Measurements from ENCODE around the gene TTC39A.

TTC39A gene

GRCh38 chr1:51344602-51345299 is 14.4 kb upstream of the TTC39A start:
- no peaks in the 10 kb centered on the region for H3K79me1 ChIP-seq (ENCODE audit: low read depth, low read length)
- peak overlapping the region; percentile 24 for H2BK120ac ChIP-seq (ENCODE audit: low read depth, low read length)
- H3K9ac ChIP-seq (ENCODE audit: low read depth, low read length, poor library complexity): no peak overlapping the region
- peaks cover 5 to 52% (median 27%) of the 10 kb centered on the region in 3 experiments for H3K27me3 ChIP-seq (ENCODE audit: control insufficient read depth in 3 of 3, insufficient read depth in 3 of 3, low read depth in 1 of 3, low read length in 3 of 3)
- H3K36me3 ChIP-seq (replicated peaks in 1 of 2; ENCODE audit: control insufficient read depth in 2 of 2, insufficient read depth in 2 of 2, low read length in 2 of 2): no peaks in the 10 kb centered on the region
- no peak overlapping the region for H3K4ac ChIP-seq (ENCODE audit: low read length)
- H2AFZ ChIP-seq (ENCODE audit: low read length): peak overlapping the region; percentile 68
- H3K23ac ChIP-seq (ENCODE audit: low read depth, low read length, poor library complexity): peak overlapping the region; percentile 70
- H3K18ac ChIP-seq (ENCODE audit: low read length): peak overlapping the region; percentile 67
- peak overlapping the region; percentile 58 for H3K4me2 ChIP-seq (ENCODE audit: insufficient read depth, low read length, poor library complexity, severe bottlenecking)
- no peak overlapping the region for H2BK5ac ChIP-seq (ENCODE audit: low read length)
- no peak overlapping the region for H3K14ac ChIP-seq (ENCODE audit: low read length)
- H2BK15ac ChIP-seq (ENCODE audit: low read length): peak overlapping the region; percentile 13
- H3K9me3 ChIP-seq (replicated peaks in 1 of 2; ENCODE audit: control insufficient read depth in 2 of 2, insufficient read depth in 1 of 2, low read depth in 1 of 2, low read length in 2 of 2): no peaks in the 10 kb centered on the region
- H3K4me1 ChIP-seq (ENCODE audit: control insufficient read depth in 2 of 2, insufficient read depth in 1 of 2, low read depth in 1 of 2, low read length in 2 of 2): no peaks in the 10 kb centered on the region
- DNase-seq (ENCODE audit: low spot score): no peak
- no peak overlapping the region for H3K27ac ChIP-seq (replicated peaks; ENCODE audit: low read length)
- peak overlapping the region in 1 of 2 donors; percentile 71 for H3K4me3 ChIP-seq (ENCODE audit: low read length in 2 of 2)
- no peak overlapping the region for H2AK5ac ChIP-seq (ENCODE audit: low read depth, low read length)
- no peak overlapping the region for H4K91ac ChIP-seq (ENCODE audit: low read depth, low read length, poor library complexity)
- H4K8ac ChIP-seq (ENCODE audit: low read depth, low read length): no peak overlapping the region
- H2BK12ac ChIP-seq (ENCODE audit: low read length): no peak overlapping the region
- WGBS, 2 donors (ENCODE audit: extremely low coverage in 2 of 2, insufficient read length in 2 of 2, insufficient replicate concordance in 1 of 2): no CpG with 5 or more reads among the region's 60 CpGs

GRCh38 chr1:51344276-51344601 is 13.9 kb upstream of the TTC39A start:
- peak overlapping the region; percentile 68 for H2AFZ ChIP-seq (ENCODE audit: low read length)
- peak overlapping the region; percentile 24 for H2BK120ac ChIP-seq (ENCODE audit: low read depth, low read length)
- no peaks in the 10 kb centered on the region for H3K36me3 ChIP-seq (replicated peaks in 1 of 2; ENCODE audit: control insufficient read depth in 2 of 2, insufficient read depth in 2 of 2, low read length in 2 of 2)
- peak overlapping the region; percentile 70 for H3K23ac ChIP-seq (ENCODE audit: low read depth, low read length, poor library complexity)
- peak overlapping the region; percentile 13 for H2BK15ac ChIP-seq (ENCODE audit: low read length)
- H3K27ac ChIP-seq (replicated peaks; ENCODE audit: low read length): no peak overlapping the region
- H3K4ac ChIP-seq (ENCODE audit: low read length): no peak overlapping the region
- no peak overlapping the region for H3K14ac ChIP-seq (ENCODE audit: low read length)
- no peak overlapping the region for H3K18ac ChIP-seq (ENCODE audit: low read length)
- peaks cover 5 to 54% (median 27%) of the 10 kb centered on the region in 3 experiments for H3K27me3 ChIP-seq (ENCODE audit: control insufficient read depth in 3 of 3, insufficient read depth in 3 of 3, low read depth in 1 of 3, low read length in 3 of 3)
- no peak overlapping the region for H3K4me3 ChIP-seq (ENCODE audit: low read length in 2 of 2)
- DNase-seq (ENCODE audit: low spot score): no peak
- no peak overlapping the region for H2AK5ac ChIP-seq (ENCODE audit: low read depth, low read length)
- no peak overlapping the region for H3K9ac ChIP-seq (ENCODE audit: low read depth, low read length, poor library complexity)
- no peak overlapping the region for H2BK12ac ChIP-seq (ENCODE audit: low read length)
- H3K79me1 ChIP-seq (ENCODE audit: low read depth, low read length): no peaks in the 10 kb centered on the region
- no peaks in the 10 kb centered on the region for H3K4me1 ChIP-seq (ENCODE audit: control insufficient read depth in 2 of 2, insufficient read depth in 1 of 2, low read depth in 1 of 2, low read length in 2 of 2)
- no peaks in the 10 kb centered on the region for H3K9me3 ChIP-seq (replicated peaks in 1 of 2; ENCODE audit: control insufficient read depth in 2 of 2, insufficient read depth in 1 of 2, low read depth in 1 of 2, low read length in 2 of 2)
- H4K91ac ChIP-seq (ENCODE audit: low read depth, low read length, poor library complexity): no peak overlapping the region
- H2BK5ac ChIP-seq (ENCODE audit: low read length): no peak overlapping the region
- no CpG with 5 or more reads among the region's 7 CpGs for WGBS, 2 donors (ENCODE audit: extremely low coverage in 2 of 2, insufficient read length in 2 of 2, insufficient replicate concordance in 1 of 2)
- no peak overlapping the region for H3K4me2 ChIP-seq (ENCODE audit: insufficient read depth, low read length, poor library complexity, severe bottlenecking)
- H4K8ac ChIP-seq (ENCODE audit: low read depth, low read length): no peak overlapping the region

GRCh38 chr1:51343624-51344023 is 13.3 kb upstream of the TTC39A start:
- H3K4me3 ChIP-seq (ENCODE audit: low read length in 2 of 2): no peak overlapping the region
- H2AFZ ChIP-seq (ENCODE audit: low read length): no peak overlapping the region
- no peak overlapping the region for H4K8ac ChIP-seq (ENCODE audit: low read depth, low read length)
- H4K91ac ChIP-seq (ENCODE audit: low read depth, low read length, poor library complexity): no peak overlapping the region
- no peaks in the 10 kb centered on the region for H3K9me3 ChIP-seq (replicated peaks in 1 of 2; ENCODE audit: control insufficient read depth in 2 of 2, insufficient read depth in 1 of 2, low read depth in 1 of 2, low read length in 2 of 2)
- no peak overlapping the region for H2BK15ac ChIP-seq (ENCODE audit: low read length)
- no peak overlapping the region for H3K14ac ChIP-seq (ENCODE audit: low read length)
- H3K4me2 ChIP-seq (ENCODE audit: insufficient read depth, low read length, poor library complexity, severe bottlenecking): no peak overlapping the region
- no CpG with 5 or more reads among the region's 3 CpGs for WGBS, 2 donors (ENCODE audit: extremely low coverage in 2 of 2, insufficient read length in 2 of 2, insufficient replicate concordance in 1 of 2)
- no peak overlapping the region for H3K23ac ChIP-seq (ENCODE audit: low read depth, low read length, poor library complexity)
- no peak overlapping the region for H3K27ac ChIP-seq (replicated peaks; ENCODE audit: low read length)
- no peak overlapping the region for H2BK12ac ChIP-seq (ENCODE audit: low read length)
- H3K18ac ChIP-seq (ENCODE audit: low read length): no peak overlapping the region
- H3K4ac ChIP-seq (ENCODE audit: low read length): no peak overlapping the region
- no peak overlapping the region for H2BK120ac ChIP-seq (ENCODE audit: low read depth, low read length)
- no peak for DNase-seq (ENCODE audit: low spot score)
- H3K9ac ChIP-seq (ENCODE audit: low read depth, low read length, poor library complexity): no peak overlapping the region
- H3K36me3 ChIP-seq (replicated peaks in 1 of 2; ENCODE audit: control insufficient read depth in 2 of 2, insufficient read depth in 2 of 2, low read length in 2 of 2): no peaks in the 10 kb centered on the region
- H3K79me1 ChIP-seq (ENCODE audit: low read depth, low read length): no peaks in the 10 kb centered on the region
- H3K27me3 ChIP-seq (ENCODE audit: control insufficient read depth in 3 of 3, insufficient read depth in 3 of 3, low read depth in 1 of 3, low read length in 3 of 3): peaks cover 5 to 58% (median 27%) of the 10 kb centered on the region in 3 experiments
- no peak overlapping the region for H2BK5ac ChIP-seq (ENCODE audit: low read length)
- no peaks in the 10 kb centered on the region for H3K4me1 ChIP-seq (ENCODE audit: control insufficient read depth in 2 of 2, insufficient read depth in 1 of 2, low read depth in 1 of 2, low read length in 2 of 2)
- H2AK5ac ChIP-seq (ENCODE audit: low read depth, low read length): no peak overlapping the region

GRCh38 chr1:51342591-51343206 is 12.3 kb upstream of the TTC39A start:
- DNase-seq (ENCODE audit: low spot score): no peak
- no CpG with 5 or more reads among the region's 9 CpGs for WGBS, 2 donors (ENCODE audit: extremely low coverage in 2 of 2, insufficient read length in 2 of 2, insufficient replicate concordance in 1 of 2)

More at GRCh38 chr1:51342591-51343206, 12.3 kb upstream of the TTC39A start:
- no peak overlapping the region for H2BK5ac ChIP-seq (ENCODE audit: low read length)
- no peak overlapping the region for H3K9ac ChIP-seq (ENCODE audit: low read depth, low read length, poor library complexity)
- no peak overlapping the region for H3K4me2 ChIP-seq (ENCODE audit: insufficient read depth, low read length, poor library complexity, severe bottlenecking)
- no peak overlapping the region for H2AFZ ChIP-seq (ENCODE audit: low read length)
- no peak overlapping the region for H2BK12ac ChIP-seq (ENCODE audit: low read length)
- no peak overlapping the region for H3K4me3 ChIP-seq (ENCODE audit: low read length in 2 of 2)
- no peak overlapping the region for H2BK15ac ChIP-seq (ENCODE audit: low read length)
- no peaks in the 10 kb centered on the region for H3K9me3 ChIP-seq (replicated peaks in 1 of 2; ENCODE audit: control insufficient read depth in 2 of 2, insufficient read depth in 1 of 2, low read depth in 1 of 2, low read length in 2 of 2)
- no peak overlapping the region for H2BK120ac ChIP-seq (ENCODE audit: low read depth, low read length)
- no peak overlapping the region for H4K8ac ChIP-seq (ENCODE audit: low read depth, low read length)
- no peak overlapping the region for H4K91ac ChIP-seq (ENCODE audit: low read depth, low read length, poor library complexity)
- H3K27me3 ChIP-seq (ENCODE audit: control insufficient read depth in 3 of 3, insufficient read depth in 3 of 3, low read depth in 1 of 3, low read length in 3 of 3): peaks cover 5 to 58% (median 27%) of the 10 kb centered on the region in 3 experiments
- H3K23ac ChIP-seq (ENCODE audit: low read depth, low read length, poor library complexity): no peak overlapping the region
- no peak overlapping the region for H2AK5ac ChIP-seq (ENCODE audit: low read depth, low read length)
- H3K36me3 ChIP-seq (replicated peaks in 1 of 2; ENCODE audit: control insufficient read depth in 2 of 2, insufficient read depth in 2 of 2, low read length in 2 of 2): no peaks in the 10 kb centered on the region
- H3K79me1 ChIP-seq (ENCODE audit: low read depth, low read length): no peaks in the 10 kb centered on the region
- no peak overlapping the region for H3K4ac ChIP-seq (ENCODE audit: low read length)
- no peak overlapping the region for H3K27ac ChIP-seq (replicated peaks; ENCODE audit: low read length)
- H3K18ac ChIP-seq (ENCODE audit: low read length): no peak overlapping the region
- H3K4me1 ChIP-seq (ENCODE audit: control insufficient read depth in 2 of 2, insufficient read depth in 1 of 2, low read depth in 1 of 2, low read length in 2 of 2): no peaks in the 10 kb centered on the region
- H3K14ac ChIP-seq (ENCODE audit: low read length): no peak overlapping the region

Data from neuronal stem cell (in vitro differentiated cells).